Ascending aorta (tissue), 2 donors: ENCODE data around the gene NLRP7. TPM values are rescaled to one million over a fixed set of nuclear protein-coding genes. Genes with fewer than 3 reads are reported as not detected.
"Not testable (repeated sequence)": the region's sequence is repeated elsewhere in the genome, so short reads cannot be mapped to it uniquely, and the experiment has no call there.

ENCODE experiments used
- DNase-seq, 2 donors: peaks; one replicate each; pipeline ENCODE4 v3.0.0-alpha.2; 2019; ENCODE audit warnings: low spot score in 2 of 2
- H3K27ac ChIP-seq, 2 donors: fragments of 200-600 bp; sonication (generic); one replicate each; pipeline ENCODE4 v1.5.1; 2016 to 2017; ENCODE audit warnings: mild to moderate bottlenecking in 1 of 2
- H3K27me3 ChIP-seq: fragments of 200-600 bp; sonication (generic); one replicate; pipeline ENCODE4 v1.5.1; 2017
- H3K36me3 ChIP-seq, 2 donors: fragments of 200-600 bp; sonication (generic); one replicate each; pipeline ENCODE4 v1.5.1; 2016
- H3K4me1 ChIP-seq, 2 donors: fragments of 200-600 bp; sonication (generic); one replicate each; pipeline ENCODE4 v1.5.1; 2016 to 2017; ENCODE audit warnings: mild to moderate bottlenecking in 1 of 2
- H3K4me3 ChIP-seq, 2 donors: fragments of 200-600 bp; sonication (generic); one replicate each; pipeline ENCODE4 v1.5.1; 2016 to 2017; ENCODE audit warnings: mild to moderate bottlenecking in 1 of 2
- H3K9me3 ChIP-seq, 2 donors: fragments of 200-600 bp; sonication (generic); one replicate each; pipeline ENCODE4 v1.5.1; 2016
- intact Hi-C: fragments of 100-400 bp; cut with DNase I; formaldehyde crosslinking; loops from one replicate; pipeline ENCODE4 v1.15.1; 2023
- total RNA-seq: library from RNA; depleted of rRNA; stranded (reverse); fragments of >200 nt; gene quantifications from one replicate; pipeline ENCODE4 v1.1.0, GENCODE V29; 2016
- TF ChIP-seq, protein P1 (sequence below), 3 experiments: fragments of 200-600 bp in 2 of 3; fragments of 450-650 bp in 1 of 3; sonication (generic) in 2 of 3; IDR thresholded peaks; one replicate each; pipeline ENCODE4 v1.5.1; 2016 to 2019; ENCODE audit warnings: antibody characterized with exemption in 3 of 3, mild to moderate bottlenecking in 1 of 3, moderate library complexity in 1 of 3

Gene NLRP7
- total RNA-seq, 1 donor from 2014 or later, result not detected

DNA sequence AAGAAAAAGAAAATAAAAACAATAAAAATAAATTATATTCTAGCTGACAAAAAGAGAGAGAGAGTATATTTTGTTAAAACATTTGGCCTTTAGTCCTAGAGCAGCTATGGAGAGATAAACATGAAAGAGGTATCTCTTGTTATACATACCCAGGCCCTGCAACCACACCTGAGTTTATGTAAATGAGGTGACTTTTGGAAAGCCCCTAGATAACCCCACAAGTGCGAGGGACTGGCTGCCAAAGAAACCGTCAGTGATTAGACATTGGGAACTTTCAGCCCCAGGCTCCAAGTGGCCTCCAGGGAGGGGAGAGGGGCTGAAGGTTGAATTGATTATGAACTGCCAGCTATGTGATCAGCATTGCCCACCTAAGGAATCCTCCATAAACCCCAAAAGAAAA, 2.1 kb upstream of the NLRP7 start:
- intact Hi-C loops, result no loop called here
- DNase-seq, result no peak
- Histone ChIP-seq H3K4me3 (no peak overlapping the region), H3K27me3 (no peaks in the 10 kb centered on the region), H3K36me3 (no peaks in the 10 kb centered on the region), H3K4me1 (no peaks in the 10 kb centered on the region), H3K27ac (no peak overlapping the region), H3K9me3 (no peaks in the 10 kb centered on the region)
- TF ChIP-seq, protein P1, sequence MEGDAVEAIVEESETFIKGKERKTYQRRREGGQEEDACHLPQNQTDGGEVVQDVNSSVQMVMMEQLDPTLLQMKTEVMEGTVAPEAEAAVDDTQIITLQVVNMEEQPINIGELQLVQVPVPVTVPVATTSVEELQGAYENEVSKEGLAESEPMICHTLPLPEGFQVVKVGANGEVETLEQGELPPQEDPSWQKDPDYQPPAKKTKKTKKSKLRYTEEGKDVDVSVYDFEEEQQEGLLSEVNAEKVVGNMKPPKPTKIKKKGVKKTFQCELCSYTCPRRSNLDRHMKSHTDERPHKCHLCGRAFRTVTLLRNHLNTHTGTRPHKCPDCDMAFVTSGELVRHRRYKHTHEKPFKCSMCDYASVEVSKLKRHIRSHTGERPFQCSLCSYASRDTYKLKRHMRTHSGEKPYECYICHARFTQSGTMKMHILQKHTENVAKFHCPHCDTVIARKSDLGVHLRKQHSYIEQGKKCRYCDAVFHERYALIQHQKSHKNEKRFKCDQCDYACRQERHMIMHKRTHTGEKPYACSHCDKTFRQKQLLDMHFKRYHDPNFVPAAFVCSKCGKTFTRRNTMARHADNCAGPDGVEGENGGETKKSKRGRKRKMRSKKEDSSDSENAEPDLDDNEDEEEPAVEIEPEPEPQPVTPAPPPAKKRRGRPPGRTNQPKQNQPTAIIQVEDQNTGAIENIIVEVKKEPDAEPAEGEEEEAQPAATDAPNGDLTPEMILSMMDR (IDR thresholded peaks at IDR 0.05), result no peak

DNA sequence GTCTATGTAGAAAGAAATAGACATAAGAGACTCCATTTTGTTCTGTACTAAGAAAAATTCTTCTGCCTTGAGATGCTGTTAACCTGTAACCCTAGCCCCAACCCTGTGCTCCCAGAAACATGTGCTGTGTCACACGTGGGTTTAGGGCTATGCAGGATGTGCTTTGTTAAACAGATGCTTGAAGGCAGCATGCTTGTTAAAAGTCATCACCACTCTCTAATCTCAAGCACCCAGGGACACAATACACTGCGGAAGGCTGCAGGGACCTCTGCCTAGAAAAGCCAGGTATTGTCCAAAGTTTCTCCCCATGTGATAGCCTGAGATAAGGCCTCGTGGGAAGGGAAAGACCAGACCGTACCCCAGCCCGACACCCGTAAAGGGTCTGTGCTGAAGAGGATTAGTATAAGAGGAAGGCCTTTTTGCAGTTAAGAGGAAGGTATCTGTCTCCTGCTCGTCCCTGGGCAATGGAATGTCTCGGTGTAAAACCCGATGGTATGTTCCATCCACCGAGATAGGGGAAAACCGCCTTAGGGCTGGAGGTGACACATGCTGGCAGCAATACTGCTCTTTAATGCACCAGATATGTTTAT, 3.5 kb downstream of the NLRP7 start:
- H3K4me3 ChIP-seq, DNase-seq, H3K4me1 ChIP-seq, H3K9me3 ChIP-seq, H3K27ac ChIP-seq, H3K27me3 ChIP-seq, H3K36me3 ChIP-seq, intact Hi-C loops: not testable (repeated sequence)

DNA sequence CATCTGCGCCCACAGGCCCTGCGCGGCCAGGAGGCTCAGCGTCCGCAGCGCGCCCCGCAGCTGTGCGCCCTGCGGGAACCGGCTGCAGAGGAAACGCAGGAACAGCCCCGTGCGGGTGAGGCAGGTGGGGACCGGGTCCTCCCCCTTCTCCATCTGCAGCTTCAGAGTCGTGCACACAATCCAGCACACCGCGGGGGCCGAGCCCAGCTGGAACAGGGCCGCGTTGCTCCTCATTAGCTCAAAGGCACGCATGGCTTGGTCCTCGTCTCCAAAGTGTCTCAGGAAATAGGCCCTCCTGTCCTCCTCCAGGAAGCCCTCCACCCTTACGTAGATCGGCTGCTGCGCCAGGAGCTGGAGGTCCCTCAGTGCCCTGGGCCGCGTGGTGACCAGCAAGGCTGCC, 7.8 kb downstream of the NLRP7 start:
- H3K27ac ChIP-seq, result not testable (repeated sequence)

DNA sequence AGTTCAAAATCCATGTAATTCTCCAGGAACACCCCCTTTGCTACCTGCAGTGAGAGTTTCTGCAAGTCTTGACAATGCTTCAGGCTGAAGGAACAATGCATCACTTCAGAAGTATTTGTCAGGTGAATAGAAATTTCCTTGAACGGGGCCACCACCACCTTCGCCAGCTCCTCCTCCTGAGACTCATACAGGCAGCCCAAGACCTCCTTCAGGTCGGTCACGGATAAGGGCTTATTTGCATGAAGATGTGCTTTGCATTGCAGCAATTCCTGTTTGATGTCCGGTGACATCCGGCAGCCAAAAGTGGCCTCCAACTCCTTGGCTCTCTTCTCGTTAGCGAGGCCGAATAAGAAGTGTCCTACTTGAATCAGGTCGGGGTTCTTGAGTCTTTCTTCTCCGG, 8.4 kb downstream of the NLRP7 start:
- intact Hi-C loops, result no loop called here
- H3K36me3 ChIP-seq, result no peaks in the 10 kb centered on the region
- TF ChIP-seq, protein P1 (IDR thresholded peaks at IDR 0.05), result no peak

More for the DNA sequence above, 7.8 kb downstream of the NLRP7 start:
- H3K4me3 ChIP-seq, intact Hi-C loops, H3K36me3 ChIP-seq, H3K27me3 ChIP-seq, H3K4me1 ChIP-seq, H3K9me3 ChIP-seq, DNase-seq: not testable (repeated sequence)

DNA sequence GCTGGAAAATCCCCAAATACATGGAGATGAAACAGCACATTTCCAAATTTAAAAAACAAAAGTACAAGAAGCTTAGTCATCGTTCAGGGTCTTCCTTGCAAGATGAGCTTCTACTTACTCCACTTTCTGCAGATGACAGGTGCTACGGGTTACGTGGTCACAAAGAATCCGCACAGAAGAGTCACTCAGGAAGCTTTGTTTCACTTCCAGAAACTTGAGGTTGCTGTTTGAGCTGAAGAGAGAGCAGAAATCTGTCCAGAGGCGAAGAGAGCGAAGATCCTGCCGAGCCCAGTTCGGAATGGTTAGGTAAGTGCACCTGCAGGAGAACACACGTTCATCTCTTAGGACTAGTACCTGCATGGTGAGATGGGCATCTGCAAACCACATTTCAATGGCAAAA, 9.4 kb downstream of the NLRP7 start:
- no peak overlapping the region for H3K4me3 ChIP-seq
- H3K9me3 ChIP-seq, result no peaks in the 10 kb centered on the region
- H3K4me1 ChIP-seq, result no peaks in the 10 kb centered on the region
- TF ChIP-seq, protein P1 (IDR thresholded peaks at IDR 0.05), result no peak
- no peak overlapping the region for H3K27ac ChIP-seq
- intact Hi-C loops, result no loop called here
- no peaks in the 10 kb centered on the region for H3K36me3 ChIP-seq
- no peaks in the 10 kb centered on the region for H3K27me3 ChIP-seq
- no peak for DNase-seq

More for the DNA sequence above, 8.4 kb downstream of the NLRP7 start:
- H3K4me1 ChIP-seq, result no peaks in the 10 kb centered on the region
- no peak for DNase-seq
- H3K27me3 ChIP-seq, result no peaks in the 10 kb centered on the region
- no peak overlapping the region for H3K4me3 ChIP-seq
- no peaks in the 10 kb centered on the region for H3K9me3 ChIP-seq
- H3K27ac ChIP-seq, result no peak overlapping the region

DNA sequence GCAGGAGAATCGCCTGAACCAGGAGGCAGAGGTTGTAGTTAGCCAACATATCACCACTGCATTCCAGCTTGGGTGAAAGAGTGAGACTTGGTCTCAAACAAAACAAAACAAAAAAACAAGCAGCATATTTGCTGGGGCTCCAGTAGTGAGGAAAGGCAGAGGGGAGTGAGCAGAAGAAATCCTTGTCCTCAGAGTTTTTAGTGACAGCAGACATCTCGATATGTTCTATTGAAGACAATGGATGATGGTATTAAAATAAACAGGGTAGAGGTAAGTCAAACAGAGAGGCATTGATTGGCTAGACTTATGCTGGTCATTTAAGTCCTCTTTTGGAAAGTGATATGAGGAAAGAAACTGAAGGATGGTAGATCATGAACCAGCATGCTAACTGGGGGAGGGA, 19.0 kb downstream of the NLRP7 start:
- H3K9me3 ChIP-seq, result peaks cover 3 to 9% of the 10 kb centered on the region in 2 donors
- no peaks in the 10 kb centered on the region for H3K36me3 ChIP-seq
- no peak for DNase-seq
- H3K4me3 ChIP-seq, result no peak overlapping the region
- intact Hi-C loops, result no loop called here
- TF ChIP-seq, protein P1 (IDR thresholded peaks at IDR 0.05), result no peak
- no peaks in the 10 kb centered on the region for H3K27me3 ChIP-seq
- H3K27ac ChIP-seq, result no peak overlapping the region
- H3K4me1 ChIP-seq, result no peaks in the 10 kb centered on the region

DNA sequence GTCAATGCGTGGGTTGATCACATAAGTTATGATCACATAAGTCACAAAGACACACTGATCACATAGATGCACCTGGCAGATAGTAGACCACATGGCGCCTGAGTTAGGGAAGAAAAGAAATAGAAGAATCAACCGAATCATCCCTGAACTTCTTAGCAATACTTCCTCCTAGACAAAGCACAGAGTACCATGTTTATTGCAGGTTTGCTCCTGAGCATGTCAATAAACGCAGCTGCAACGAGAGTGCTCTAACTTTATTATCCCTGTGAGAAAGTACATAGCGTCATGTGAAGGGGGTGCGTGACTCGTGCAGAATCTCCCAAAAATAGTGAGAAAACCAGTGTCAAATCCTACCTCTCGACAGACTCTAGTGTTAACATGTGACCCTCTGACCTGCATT, 24.1 kb downstream of the NLRP7 start:
- Histone ChIP-seq H3K4me3 (no peak overlapping the region), H3K27ac (no peak overlapping the region), H3K36me3 (no peaks in the 10 kb centered on the region), H3K27me3 (no peaks in the 10 kb centered on the region), H3K9me3 (peaks cover 0 to 3% of the 10 kb centered on the region in 2 donors), H3K4me1 (no peaks in the 10 kb centered on the region)
- intact Hi-C loops, result no loop called here
- no peak for DNase-seq
- TF ChIP-seq, protein P1 (IDR thresholded peaks at IDR 0.05), result no peak
